T47D (cell line): ENCODE measurements around the gene NEUROD2.
A peak's percentile ranks its signal among the peaks of the same experiment; 100 is the strongest.

Experiments
- DNase-seq, 2 experiments: peaks; one replicate each; pipeline versions ENCODE4 v3.0.0 to v3.0.0-alpha.2; 2011 to 2012; ENCODE audit warnings: low read depth in 1 of 2, low spot score in 1 of 2
- JUND ChIP-seq: IDR thresholded peaks from 2 replicates; pipeline ENCODE4 v1.6.1; 2012; ENCODE audit warnings: low read depth
- in situ Hi-C: cut with HindIII; loops from 2 replicates; pipeline ENCODE4 v1.10.0; 2016; ENCODE audit warnings: low sequenced_read_pairs, low pct_unique_long_range_greater_than_20kb

Gene NEUROD2

GRCh38 chr17:39629898-39630297 lies 22.2 kb upstream of the NEUROD2 start:
- DNase-seq: no peak
- no peak for TF ChIP-seq JUND
- in situ Hi-C loops: no loop called here

GRCh38 chr17:39629494-39629880 lies 21.8 kb upstream of the NEUROD2 start:
- DNase-seq: no peak
- in situ Hi-C loops: no loop called here
- TF ChIP-seq JUND: no peak

- in situ Hi-C loops: no loop called here
These were observed 21.2 kb upstream of the NEUROD2 start for GRCh38 chr17:39628655-39629493.

GRCh38 chr17:39627712-39628516 lies 20.2 kb upstream of the NEUROD2 start:
- DNase-seq: no peak
- no peak for TF ChIP-seq JUND
- in situ Hi-C loops: no loop called here

More at GRCh38 chr17:39628655-39629493, 21.2 kb upstream of the NEUROD2 start:
- peak in 1 of 2 experiments; percentile 49 for DNase-seq
- TF ChIP-seq JUND: no peak

- TF ChIP-seq JUND: no peak
- DNase-seq: no peak
- in situ Hi-C loops: no loop called here
These were observed 19.5 kb upstream of the NEUROD2 start for GRCh38 chr17:39627047-39627711.

- no peak for TF ChIP-seq JUND
- DNase-seq: no peak
- in situ Hi-C loops: no loop called here
These were observed 18.7 kb upstream of the NEUROD2 start, which contains the start of gene PPP1R1B for GRCh38 chr17:39626171-39627046. Gene PPP1R1B, plus strand, starts transcription at chr17:39626952. Its CDS starts 441 bp downstream, at chr17:39627393.

- in situ Hi-C loops: no loop called here
- no peak for DNase-seq
- TF ChIP-seq JUND: no peak
These were observed 17.6 kb upstream of the NEUROD2 start for GRCh38 chr17:39625198-39625785.

- TF ChIP-seq JUND: no peak
- DNase-seq: no peak
- in situ Hi-C loops: no loop called here
These were observed 16.6 kb upstream of the NEUROD2 start for GRCh38 chr17:39624313-39624712.

- TF ChIP-seq JUND: no peak
- peak; percentile 81 to 84 for DNase-seq
- in situ Hi-C loops: no loop called here
These were observed 15.7 kb upstream of the NEUROD2 start for GRCh38 chr17:39623356-39623950.

GRCh38 chr17:39622380-39623006 lies 14.8 kb upstream of the NEUROD2 start:
- TF ChIP-seq JUND: no peak
- in situ Hi-C loops: no loop called here
- DNase-seq: no peak
